ENCODE measurements around the gene RHO.

RHO gene

GRCh38 chr3:129560269-129560787, 31.9 kb downstream of the RHO start:
- Histone ChIP-seq H4K20me1 (ENCODE audit: insufficient read depth, low read length) (no peaks in the 10 kb centered on the region), H3K4me1 (ENCODE audit: insufficient read depth, low read length, severe bottlenecking) (peaks cover 16% of the 10 kb centered on the region), H3K27ac (ENCODE audit: low read depth, low read length, poor library complexity, severe bottlenecking) (no peak overlapping the region), H3K27me3 (ENCODE audit: insufficient read depth, low read length) (peaks cover 22% of the 10 kb centered on the region), H3K79me2 (ENCODE audit: insufficient read depth, low read length) (no peaks in the 10 kb centered on the region), H3K9me3 (ENCODE audit: low read length) (no peaks in the 10 kb centered on the region), H2AFZ (ENCODE audit: low read length) (no peak overlapping the region), H3K4me3 (ENCODE audit: low read depth, low read length, poor library complexity, severe bottlenecking) (no peak overlapping the region), H3K4me2 (ENCODE audit: low read length) (no peak overlapping the region), H3F3A (ENCODE audit: insufficient read depth, low read length) (no peaks in the 10 kb centered on the region), H3K9ac (ENCODE audit: low read length) (no peak overlapping the region), H3K36me3 (ENCODE audit: insufficient read depth, low read length) (no peaks in the 10 kb centered on the region), H3K9me2 (ENCODE audit: low read depth, low read length) (no peaks in the 10 kb centered on the region)
- no peak for TF ChIP-seq EZH2 (IDR thresholded peaks at IDR 0.05; ENCODE audit: borderline replicate concordance, low read length)
- no peak for TF ChIP-seq CTCF (IDR thresholded peaks at IDR 0.05; ENCODE audit: low read length)

GRCh38 chr3:129560911-129561594, 32.6 kb downstream of the RHO start:
- H3K79me2 ChIP-seq (ENCODE audit: insufficient read depth, low read length) = no peaks in the 10 kb centered on the region
- H3K9me2 ChIP-seq (ENCODE audit: low read depth, low read length) = no peaks in the 10 kb centered on the region
- peaks cover 16% of the 10 kb centered on the region for H3K4me1 ChIP-seq (ENCODE audit: insufficient read depth, low read length, severe bottlenecking)
- no peak overlapping the region for H2AFZ ChIP-seq (ENCODE audit: low read length)
- no peaks in the 10 kb centered on the region for H3K9me3 ChIP-seq (ENCODE audit: low read length)
- no peak overlapping the region for H3K27ac ChIP-seq (ENCODE audit: low read depth, low read length, poor library complexity, severe bottlenecking)
- TF ChIP-seq CTCF (IDR thresholded peaks at IDR 0.05; ENCODE audit: low read length) (no peak), EZH2 (IDR thresholded peaks at IDR 0.05; ENCODE audit: borderline replicate concordance, low read length) (no peak)
- H3K4me2 ChIP-seq (ENCODE audit: low read length) = no peak overlapping the region
- H3K36me3 ChIP-seq (ENCODE audit: insufficient read depth, low read length) = no peaks in the 10 kb centered on the region
- H3K4me3 ChIP-seq (ENCODE audit: low read depth, low read length, poor library complexity, severe bottlenecking) = no peak overlapping the region
- no peak overlapping the region for H3K9ac ChIP-seq (ENCODE audit: low read length)
- H4K20me1 ChIP-seq (ENCODE audit: insufficient read depth, low read length) = no peaks in the 10 kb centered on the region
- no peaks in the 10 kb centered on the region for H3F3A ChIP-seq (ENCODE audit: insufficient read depth, low read length)
- H3K27me3 ChIP-seq (ENCODE audit: insufficient read depth, low read length) = peaks cover 16% of the 10 kb centered on the region; the same call in 1 of the 2 replicates

GRCh38 chr3:129561619-129562248, 33.3 kb downstream of the RHO start:
- H3K9me3 ChIP-seq (ENCODE audit: low read length) = no peaks in the 10 kb centered on the region
- H3K27ac ChIP-seq (ENCODE audit: low read depth, low read length, poor library complexity, severe bottlenecking) = no peak overlapping the region
- H3K79me2 ChIP-seq (ENCODE audit: insufficient read depth, low read length) = no peaks in the 10 kb centered on the region
- H4K20me1 ChIP-seq (ENCODE audit: insufficient read depth, low read length) = no peaks in the 10 kb centered on the region
- no peaks in the 10 kb centered on the region for H3K36me3 ChIP-seq (ENCODE audit: insufficient read depth, low read length)
- H3K4me2 ChIP-seq (ENCODE audit: low read length) = no peak overlapping the region
- peaks cover 16% of the 10 kb centered on the region for H3K4me1 ChIP-seq (ENCODE audit: insufficient read depth, low read length, severe bottlenecking)
- no peak overlapping the region for H3K4me3 ChIP-seq (ENCODE audit: low read depth, low read length, poor library complexity, severe bottlenecking)
- H3K9me2 ChIP-seq (ENCODE audit: low read depth, low read length) = no peaks in the 10 kb centered on the region
- no peak overlapping the region for H2AFZ ChIP-seq (ENCODE audit: low read length)
- no peak for TF ChIP-seq CTCF (IDR thresholded peaks at IDR 0.05; ENCODE audit: low read length)
- no peak for TF ChIP-seq EZH2 (IDR thresholded peaks at IDR 0.05; ENCODE audit: borderline replicate concordance, low read length)
- no peaks in the 10 kb centered on the region for H3F3A ChIP-seq (ENCODE audit: insufficient read depth, low read length)
- no peak overlapping the region for H3K9ac ChIP-seq (ENCODE audit: low read length)
- H3K27me3 ChIP-seq (ENCODE audit: insufficient read depth, low read length) = peaks cover 9% of the 10 kb centered on the region; the same call in 1 of the 2 replicates
